8988T (cell line): ENCODE data around the gene TMEM270.
"Not testable (repeated sequence)": the region's sequence is repeated elsewhere in the genome, so short reads cannot be mapped to it uniquely, and the experiment has no call there.

Source experiments
- DNase-seq: peaks from one replicate; pipeline ENCODE4 v3.0.0; 2011

TMEM270 gene

DNA sequence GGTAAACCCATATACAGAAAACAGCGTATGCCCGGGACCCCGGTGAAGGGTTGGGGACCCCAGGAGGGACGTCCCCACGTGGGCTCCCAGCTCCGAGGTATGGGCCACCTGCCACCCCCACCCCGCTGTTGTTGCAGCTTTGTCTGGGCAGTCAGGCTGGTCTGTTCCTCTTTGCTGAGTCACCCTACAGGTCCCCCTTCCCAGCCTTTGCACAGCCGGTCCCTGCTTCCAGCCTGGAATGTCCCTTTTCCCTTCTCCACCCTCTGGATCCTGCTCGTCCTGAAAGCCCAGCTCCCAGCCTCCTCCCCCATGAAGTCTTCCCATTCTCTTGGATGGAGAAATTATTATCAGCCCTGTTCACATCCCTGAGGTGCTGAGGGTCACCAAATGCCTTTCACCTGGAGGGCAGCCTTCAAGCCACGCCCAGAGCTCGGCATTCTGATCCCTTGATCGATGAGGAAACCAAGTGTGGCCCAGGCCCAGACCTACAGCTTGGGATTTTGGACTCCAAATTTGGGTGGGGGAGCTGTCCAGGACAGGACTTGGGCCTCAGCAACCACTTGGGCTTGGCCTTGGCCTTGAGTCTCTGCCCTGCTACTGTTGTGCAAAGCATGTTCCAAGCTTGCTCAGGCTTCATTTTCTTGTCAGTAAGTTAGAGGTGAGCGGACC, 27.6 kb upstream of the TMEM270 start:
- DNase-seq = no peak

DNA sequence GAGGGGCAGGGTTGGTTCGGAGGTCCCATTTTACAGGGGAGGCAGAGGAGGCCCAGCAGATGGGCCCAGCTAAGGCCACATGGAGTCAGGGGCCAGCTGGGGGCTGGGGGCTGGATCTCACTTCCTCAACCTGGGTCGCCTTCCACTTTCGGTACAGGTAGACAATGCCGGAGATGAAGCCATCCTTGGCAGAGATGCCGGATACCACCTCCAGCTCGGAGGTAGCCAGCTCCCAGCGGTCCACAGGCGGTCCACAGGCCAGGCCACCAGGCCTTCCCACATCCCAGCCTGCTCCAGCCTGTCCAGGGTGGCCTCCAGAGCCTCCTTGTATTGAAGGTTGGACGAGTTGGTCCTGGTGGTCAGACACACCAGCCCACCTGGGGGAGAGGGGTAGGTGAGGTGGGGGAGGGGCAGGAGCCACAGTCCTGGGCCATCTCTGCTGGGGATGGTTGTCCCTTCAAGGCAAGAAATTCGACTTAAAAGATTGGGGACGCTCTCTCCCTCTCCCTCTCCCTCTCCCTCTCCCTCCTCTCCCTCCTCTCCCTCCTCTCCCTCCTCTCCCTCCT, 26.2 kb upstream of the TMEM270 start:
- no peak for DNase-seq

DNA sequence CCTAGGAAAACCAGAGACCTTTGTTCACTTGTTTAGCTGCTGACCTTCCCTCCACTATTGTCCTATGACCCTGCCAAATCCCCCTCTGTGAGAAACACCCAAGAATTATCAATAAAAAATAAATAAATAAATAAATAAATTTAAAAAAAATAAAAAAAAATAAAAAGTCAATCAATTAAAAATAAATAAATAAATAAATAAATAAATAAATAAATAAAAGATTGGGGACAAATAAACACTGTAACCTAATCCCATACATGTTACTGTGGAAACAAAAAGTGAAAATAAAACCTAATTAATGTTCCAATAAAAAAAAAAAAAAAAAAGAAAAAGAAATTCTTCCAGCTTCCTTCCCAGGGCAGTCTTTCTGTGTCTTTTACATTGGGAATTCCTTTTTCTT, 23.8 kb upstream of the TMEM270 start:
- DNase-seq = not testable (repeated sequence)

DNA sequence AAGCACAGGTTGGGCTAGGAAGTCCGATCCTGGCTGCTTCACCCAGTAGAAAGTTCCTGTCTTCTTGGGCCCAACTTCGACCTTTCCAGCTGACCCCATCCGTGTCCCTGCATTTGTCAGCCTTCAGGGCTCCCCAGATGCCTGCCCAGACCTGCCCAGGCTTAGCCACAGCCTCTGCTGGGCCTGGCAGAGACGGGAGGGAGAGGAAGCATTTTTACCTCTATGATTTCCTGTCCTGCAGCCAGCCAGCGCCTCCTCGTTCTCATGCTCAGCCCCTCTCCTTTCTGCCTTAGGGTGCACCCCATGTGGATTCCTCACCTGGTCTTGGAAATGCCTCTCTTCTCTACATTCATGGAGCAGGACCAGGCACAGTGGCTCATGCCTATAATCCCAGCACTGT, 22.3 kb upstream of the TMEM270 start:
- no peak for DNase-seq

DNA sequence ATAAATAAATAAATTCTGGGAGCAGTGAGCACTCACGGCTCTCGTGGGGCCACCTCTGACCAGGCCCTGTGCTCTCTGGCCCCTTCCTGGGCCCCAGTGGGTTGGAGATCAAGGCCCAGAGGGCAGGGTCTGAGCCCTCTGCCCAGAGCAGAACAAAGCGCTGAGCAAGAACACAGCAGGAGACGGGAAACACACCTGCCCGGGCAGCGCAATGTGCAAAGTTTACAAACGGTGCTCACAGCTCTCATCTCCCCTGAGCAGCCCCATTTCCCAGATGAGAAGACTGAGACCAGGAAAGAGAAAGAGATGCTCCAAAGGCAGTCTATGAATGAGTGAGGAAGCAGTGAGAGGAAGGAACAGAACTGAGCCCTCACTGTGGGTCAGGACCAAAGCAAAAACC, 21.7 kb upstream of the TMEM270 start:
- DNase-seq = no peak

DNA sequence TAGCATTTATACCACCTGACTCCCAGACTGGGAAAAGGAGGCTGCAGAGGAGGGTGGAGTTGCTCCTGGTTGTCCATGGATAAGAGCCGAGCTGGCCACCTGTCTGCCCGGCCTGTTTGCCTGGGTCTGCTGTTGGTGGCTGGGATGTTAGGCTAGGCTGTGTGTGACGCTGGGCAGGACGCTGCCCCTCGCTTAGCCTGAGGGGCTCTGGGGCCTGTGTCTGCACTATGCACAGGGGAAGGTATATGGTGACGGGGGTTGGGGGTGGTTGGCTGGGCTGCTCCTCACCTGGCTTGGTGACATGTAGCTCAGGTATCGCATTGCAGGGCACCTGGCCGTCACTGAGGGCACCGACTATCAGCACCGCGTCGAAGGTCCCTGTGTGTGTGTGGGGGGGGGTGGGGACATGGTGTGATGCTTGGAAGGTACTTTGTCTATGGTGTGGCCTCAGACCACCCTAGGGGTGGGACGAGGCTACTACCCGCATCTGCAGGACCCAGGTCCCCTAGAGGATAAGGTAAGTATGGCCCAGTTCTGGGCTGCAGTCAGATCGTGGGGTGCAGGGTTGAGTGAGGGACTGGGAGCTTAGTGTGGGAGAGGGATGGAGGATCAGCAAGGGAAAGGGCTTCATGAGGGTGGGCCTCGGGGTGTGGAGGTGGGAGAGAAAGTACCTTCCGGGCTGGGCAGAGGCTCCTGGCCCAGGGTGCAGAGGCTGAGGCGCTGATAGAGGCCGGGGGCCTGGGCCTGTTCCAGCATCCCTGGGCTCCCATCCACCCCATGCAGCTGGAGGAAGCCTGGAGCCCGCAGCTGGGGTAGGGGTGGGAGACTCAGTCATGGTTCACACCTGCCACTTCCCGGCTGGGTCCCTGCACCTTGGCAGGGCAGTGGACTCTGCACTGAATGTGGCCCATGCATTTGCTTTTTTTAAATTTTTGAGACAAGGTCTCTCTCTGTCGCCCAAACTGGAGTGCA, 20.9 kb upstream of the TMEM270 start:
- DNase-seq = peak; percentile 60

DNA sequence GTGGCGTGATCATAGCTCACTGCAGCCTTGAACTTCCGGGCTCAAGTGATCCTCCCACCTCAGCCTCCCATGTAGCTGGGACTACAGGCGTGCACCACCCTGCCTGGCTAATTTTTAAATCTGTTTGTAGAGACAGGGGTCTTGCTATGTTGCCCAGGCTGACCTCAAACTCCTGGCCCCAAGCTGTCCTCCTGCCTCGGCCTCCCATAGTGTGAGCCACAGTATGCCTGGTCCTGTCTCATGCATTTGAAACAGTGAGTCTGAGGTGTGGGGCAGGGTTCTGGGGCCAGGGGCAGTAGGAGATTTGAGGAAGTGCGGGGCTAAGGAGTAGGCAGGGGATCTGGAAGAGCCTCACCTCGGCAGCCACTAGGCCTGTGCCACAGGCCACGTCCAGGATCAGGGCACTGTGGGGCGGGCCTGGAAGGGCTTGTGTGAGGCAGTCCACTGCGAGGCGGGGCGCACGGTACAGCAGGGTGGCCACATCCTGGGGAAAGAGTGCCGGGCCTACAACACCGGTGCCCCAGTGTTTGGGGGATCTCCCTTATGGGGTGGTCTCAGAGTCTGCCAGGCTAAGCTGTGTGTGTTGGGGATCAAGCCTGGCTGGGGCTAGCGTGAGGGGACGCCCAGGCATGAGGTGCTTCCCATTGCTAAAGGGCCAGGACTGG, 20.1 kb upstream of the TMEM270 start:
- no peak for DNase-seq

DNA sequence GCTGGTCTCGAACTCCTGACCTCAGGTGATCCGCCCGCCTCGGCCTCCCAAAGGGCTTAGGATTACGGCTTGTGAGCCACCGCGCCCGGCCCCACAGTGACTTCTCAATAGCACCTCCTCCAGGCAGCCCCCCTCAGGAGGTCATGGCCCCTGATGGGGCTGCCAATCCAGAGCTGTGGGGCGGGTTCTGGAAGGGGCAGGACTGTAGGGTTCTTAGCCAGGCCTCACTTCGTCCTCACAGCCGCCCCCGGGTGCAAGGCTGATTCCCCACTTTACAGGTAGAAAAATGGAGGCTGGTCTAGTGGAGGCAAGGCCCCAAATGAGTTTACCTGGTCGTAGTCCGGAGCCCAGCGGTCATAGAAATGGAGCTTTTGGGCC, 19.3 kb upstream of the TMEM270 start:
- no peak for DNase-seq

DNA sequence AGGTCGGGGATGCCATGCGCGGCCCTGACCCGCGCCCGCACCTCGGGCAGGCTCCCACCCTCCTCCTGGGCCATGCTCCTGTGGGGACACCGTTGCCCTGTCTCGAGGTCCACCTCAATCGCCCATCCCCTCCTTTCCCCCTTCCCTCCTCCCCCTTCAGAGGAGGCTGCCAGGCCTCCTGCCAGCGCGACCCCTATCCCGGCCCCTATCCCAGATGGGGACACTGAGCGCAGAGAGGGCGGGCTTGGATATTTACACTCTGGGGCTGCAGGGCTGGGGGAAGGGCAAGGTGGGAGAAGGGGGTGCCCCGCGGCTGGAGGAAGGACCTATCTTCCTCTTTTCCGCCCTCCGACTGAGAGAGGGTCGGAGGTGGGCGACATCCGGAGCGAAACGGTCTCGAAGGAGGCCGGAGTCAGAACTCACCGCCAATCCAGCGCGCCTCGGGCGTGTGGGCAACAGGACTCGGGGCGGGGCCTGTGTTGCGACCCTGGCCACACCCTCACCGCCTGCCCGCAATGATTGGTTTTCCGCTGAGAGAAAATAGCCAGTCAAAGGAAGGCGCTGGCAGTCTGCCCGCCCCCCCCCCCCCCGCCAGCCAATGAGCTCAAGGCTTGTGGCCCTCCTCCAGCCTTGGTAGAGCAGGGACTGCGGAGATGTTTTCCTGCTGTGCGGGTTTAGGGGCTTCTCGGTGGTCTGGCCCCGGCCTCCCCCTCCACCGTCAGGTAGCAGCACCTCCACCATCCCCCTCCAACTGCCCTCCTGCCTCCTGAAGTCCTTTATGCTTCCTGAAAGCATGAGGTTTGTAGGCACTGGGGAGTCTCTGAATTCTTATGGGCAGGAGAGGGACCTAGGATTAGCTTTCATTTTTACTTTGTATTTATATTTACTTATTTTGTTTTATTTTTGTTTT, 18.6 kb upstream of the TMEM270 start, which contains the start of gene METTL27:
METTL27 (minus strand) TSS at position 450 of the 910 bp plus-strand sequence; CDS start at position 74, 376 bp downstream.
- DNase-seq = peak; percentile 90

DNA sequence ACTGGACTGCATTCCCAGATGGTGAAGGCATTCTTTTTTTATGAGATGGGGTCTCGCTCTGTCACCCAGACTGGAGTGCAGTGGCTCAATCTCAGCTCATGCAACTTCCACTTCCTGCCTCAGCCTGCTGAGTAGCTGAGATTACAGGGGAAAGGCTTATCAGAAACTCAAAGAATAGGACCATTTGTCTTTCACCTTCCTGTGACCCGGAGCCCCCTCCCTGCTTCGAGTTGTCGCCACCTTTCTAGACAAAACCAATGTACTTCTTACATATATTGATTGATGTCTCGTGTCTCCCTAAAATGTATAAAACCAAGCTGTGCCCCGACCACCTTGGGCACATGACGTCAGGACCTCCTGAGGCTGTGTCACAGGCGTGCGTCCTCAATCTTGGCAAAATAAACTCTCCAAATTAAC, 16.8 kb upstream of the TMEM270 start:
- no peak for DNase-seq

DNA sequence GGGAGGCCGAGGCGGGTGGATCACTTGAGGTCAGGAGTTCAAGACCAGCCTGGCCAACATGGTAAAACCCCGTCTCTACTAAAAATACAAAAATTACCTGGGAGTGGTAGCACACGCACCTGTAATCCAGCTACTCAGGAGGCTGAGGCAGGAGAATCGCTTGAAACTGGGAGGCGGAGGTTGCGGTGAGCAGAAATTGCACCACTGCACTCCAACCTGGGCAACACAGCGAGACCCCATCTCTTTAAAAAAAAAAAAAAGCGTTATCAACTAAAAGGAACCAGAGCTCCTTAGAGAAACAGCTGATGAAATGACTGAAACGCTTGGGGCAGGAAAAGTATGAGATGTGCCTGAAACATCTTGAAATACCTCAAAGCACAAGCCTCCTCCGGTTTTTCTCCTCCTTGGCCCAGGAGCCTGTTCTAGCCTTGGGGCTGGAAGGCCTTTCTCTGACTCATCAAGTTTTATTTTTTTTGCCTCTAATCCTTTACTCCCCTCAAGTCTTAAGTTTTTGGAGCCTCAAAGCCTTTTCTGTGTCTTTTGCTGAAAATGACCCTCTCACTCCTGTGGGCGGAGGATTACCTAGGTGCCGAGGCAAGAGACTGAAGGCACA, 16.0 kb upstream of the TMEM270 start:
- DNase-seq = no peak

DNA sequence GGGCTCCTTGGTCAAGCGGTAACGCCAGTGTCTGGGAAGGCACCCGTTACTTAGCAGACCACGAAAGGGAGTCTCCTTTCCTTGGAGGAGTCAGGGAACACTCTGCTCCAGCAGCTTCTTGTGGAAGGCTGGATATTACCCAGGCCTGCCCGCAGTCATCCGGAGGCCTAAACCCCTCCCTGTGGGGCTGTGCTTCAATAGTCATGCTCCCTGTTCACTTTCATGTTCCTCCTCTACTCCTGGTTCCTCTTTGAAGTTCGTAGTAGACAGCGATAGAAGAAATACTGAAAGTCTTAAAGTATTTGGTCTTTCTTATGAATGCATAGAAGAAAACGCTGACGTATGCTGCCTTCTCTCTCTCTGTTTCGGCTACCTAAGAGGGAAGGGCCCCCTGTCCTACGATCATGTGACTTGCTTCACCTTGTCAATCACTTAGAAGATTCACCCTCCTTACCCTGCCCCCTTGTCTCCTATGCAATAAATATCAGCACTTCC, 15.2 kb upstream of the TMEM270 start:
- not testable (repeated sequence) for DNase-seq

DNA sequence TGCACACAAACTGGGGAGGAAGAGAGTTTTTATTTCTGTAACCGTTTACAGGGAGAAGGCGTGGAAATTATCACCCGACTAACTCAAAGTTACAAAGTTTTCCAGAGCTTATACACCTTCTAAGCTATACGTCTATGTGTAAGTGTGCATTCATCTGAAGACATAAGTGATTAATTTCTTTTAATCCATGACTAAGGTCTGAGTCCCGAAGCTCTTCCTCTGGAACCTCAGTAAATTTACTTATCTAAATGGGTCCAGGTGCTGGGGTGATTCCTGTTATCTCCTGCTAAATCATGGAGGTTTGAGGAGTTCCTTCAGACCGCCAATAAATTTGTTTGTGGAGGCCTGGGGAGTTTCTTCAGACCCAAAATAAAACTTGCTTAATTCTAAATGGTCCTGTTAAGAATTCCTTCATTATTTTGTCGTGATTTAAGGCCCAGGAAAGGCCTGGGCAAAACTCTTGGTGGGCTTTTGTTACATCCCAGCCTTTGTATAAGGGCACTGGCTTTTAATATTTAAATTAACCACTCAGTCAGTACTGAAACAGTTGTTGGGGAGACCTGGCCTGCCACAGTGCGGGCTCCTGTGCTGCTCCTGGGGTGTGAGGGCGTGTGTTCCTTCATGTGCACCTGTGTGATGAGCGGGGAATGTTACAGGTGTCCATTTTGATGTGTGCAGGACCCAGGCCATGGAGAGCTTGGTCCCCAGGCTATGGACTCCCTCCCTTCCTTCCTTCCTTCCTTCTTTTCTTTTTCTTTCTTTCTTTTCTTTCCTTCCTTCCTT, 12.8 kb upstream of the TMEM270 start:
- DNase-seq = no peak

DNA sequence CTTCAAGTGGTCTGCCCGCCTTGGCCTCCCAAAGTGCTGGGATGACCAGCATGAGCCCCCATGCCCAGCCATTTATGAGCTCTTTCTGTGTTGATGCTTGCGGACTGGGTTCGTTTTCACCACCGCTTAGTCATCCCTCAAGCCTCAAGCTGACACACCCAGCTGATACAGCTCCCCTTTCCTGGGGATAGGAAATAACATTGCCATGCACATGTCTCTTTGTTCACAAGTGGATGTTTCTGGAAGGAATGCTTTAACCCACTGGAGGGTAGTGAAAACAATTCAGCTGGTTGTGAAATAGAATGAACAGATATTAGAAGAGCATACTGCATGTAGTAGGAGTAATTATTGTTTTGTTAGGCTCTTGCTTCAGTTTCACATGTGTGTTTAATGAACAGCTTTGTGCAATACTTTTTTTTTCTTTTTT, 10.2 kb upstream of the TMEM270 start:
- no peak for DNase-seq

DNA sequence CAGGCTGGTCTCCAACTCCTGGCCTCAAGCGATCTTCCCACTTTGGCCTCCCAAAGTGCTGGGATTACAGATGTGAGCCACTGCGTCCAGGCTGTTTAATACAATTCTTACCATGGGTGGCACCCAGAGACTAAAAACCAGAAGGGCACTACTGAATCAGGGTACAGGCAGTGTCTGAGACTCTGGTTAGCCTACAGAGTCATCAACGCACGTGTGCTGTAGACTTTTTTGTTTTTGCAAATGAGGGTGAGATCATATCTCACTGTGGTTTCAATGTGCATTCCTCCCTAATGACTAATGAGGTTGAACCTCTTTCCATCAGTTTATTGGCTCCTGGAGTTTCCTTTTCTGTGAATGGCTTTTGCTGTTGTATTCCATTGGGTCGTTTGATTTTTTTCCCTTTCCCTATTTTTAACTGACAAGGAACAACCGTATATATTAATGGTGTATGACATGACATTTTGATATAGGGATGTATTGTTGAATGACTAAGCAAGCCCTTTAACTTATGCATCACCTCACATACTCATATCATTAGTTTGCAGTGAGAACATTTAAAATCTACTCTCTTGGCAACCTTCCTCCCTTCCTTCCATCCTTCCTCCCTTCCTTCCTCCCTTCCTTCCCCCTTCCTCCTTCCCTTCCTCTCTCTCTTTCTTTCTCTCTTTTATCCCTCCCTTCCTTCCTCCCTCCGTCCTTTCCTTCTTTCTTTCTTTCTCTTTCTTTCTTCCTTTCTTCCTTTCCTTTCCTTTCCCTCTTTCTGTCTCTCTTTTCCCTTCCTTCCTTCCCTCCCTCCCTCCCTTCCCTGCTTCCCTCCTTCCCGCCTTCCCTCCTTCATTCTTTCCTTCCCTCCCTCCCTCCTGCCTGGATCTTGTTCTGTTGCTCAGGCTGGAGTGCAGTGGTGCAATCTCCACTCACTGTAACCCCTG, 9.3 kb upstream of the TMEM270 start:
- no peak for DNase-seq

DNA sequence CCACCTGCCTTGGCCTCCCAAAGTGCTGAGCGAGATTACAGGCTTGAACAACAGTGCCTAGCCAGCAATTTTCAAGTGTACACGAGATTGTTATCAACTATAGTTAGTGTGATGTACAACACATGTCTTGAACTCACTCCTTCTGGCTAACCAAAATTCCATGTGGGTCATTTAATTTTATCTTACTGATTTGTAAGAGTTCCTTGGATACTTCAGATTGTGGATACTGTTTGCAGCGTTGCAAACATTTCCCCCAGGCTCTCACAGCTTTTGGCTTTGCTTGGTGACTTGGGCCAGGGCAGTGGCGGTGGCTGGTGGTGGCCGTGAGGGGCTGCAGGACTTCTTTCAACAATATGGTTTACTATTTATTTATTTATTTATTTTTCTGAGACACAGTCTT, 8.5 kb upstream of the TMEM270 start:
- DNase-seq = no peak

DNA sequence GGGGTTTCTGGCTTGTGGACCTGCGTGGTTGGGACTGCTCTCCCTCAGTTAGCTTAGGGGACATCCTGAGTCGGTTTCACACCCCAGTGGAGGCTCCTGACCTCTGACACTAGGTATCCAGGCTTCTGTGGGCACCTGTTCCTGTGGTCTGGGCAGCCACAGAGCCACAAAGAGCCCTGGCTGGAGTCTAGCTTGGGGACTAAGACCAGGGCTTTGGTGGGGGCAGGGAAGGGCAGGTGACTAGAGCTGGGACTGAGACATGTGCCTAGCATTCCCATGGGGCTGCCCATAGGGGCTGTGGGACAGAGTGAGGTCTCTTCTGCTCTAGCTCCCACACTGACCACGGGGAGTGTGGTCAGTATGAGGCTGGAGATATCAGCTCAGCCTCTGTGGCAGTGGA, 4.0 kb upstream of the TMEM270 start:
- no peak for DNase-seq

DNA sequence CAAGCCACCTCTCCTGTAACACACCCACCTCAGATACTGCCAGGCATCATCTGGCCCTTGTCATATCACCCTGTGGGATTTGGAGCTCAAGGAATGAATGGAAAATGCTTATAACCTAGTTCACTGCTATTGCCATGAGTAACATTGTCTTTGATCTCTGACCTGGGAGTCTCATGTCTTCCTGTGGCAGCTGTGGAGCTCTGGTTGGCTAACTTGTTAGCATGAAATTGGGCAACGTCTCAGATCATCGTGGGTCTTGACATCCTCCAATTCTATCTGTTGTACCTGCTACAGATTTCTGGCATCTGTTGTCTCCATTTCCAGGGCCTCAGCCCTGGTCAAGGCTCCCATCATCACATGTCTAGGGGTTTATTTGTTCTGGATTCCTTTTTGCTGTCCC, 2.2 kb upstream of the TMEM270 start:
- DNase-seq = no peak

DNA sequence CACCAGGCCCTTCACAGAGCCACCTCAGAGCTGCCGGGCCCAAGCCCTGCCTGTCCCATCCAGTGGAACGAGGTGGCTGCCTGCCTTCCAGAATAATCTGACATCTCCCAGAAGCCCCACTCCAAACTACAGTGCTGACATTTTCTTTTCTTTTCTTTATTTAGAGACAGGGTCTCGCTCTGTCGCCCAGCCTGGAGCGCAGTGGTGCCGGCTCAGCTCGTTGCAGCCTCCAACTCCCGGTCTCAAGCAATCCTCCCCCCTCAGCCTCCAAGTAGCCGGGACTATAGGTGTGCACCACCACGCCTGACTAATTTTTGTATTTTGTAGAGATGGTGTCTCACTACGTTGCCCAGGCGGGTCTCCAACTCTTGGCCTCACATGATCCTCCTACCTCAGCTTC, 346 bp downstream of the TMEM270 start:
- DNase-seq = no peak
